OCI-LY1 (cell line): ENCODE measurements around the gene LETM1.

Experiments
- H2AFZ ChIP-seq: fragments of 200-600 bp; sonication (generic), shearing (Covaris generic); 2 replicates; pipeline ENCODE4 v1.6.0; 2014; ENCODE audit warnings: antibody characterized with exemption, mild to moderate bottlenecking, low read length
- H3F3A ChIP-seq: fragments of 200-600 bp; sonication (generic), shearing (Covaris generic); 2 replicates; pipeline ENCODE4 v1.6.0; 2014; ENCODE audit warnings: mild to moderate bottlenecking, antibody characterized with exemption, low read length, moderate library complexity; ENCODE audit not compliant: insufficient read depth
- H3K27ac ChIP-seq: fragments of 200-600 bp; sonication (generic); 2 replicates; pipeline ENCODE4 v1.5.1; 2014; ENCODE audit warnings: low read length, mixed run types, mild to moderate bottlenecking, low read depth; ENCODE audit not compliant: poor library complexity, severe bottlenecking
- H3K27me3 ChIP-seq: fragments of 200-600 bp; sonication (generic); 2 replicates; pipeline ENCODE4 v1.6.0; 2014; ENCODE audit warnings: antibody characterized with exemption, mild to moderate bottlenecking, low read length, moderate library complexity; ENCODE audit not compliant: insufficient read depth
- H3K36me3 ChIP-seq: fragments of 200-600 bp; sonication (generic); 2 replicates; pipeline ENCODE4 v1.6.1; 2014; ENCODE audit warnings: mild to moderate bottlenecking, antibody characterized with exemption, low read length, moderate library complexity, mixed read lengths; ENCODE audit not compliant: insufficient read depth
- H3K4me1 ChIP-seq: fragments of 200-600 bp; sonication (generic); 2 replicates; pipeline ENCODE4 v1.5.1; 2014; ENCODE audit warnings: mild to moderate bottlenecking, low read length, moderate library complexity; ENCODE audit not compliant: insufficient read depth, severe bottlenecking
- H3K4me2 ChIP-seq: fragments of 200-600 bp; sonication (generic), shearing (Covaris generic); 2 replicates; pipeline ENCODE4 v1.6.1; 2014; ENCODE audit warnings: low read length
- H3K4me3 ChIP-seq: fragments of 200-600 bp; sonication (generic); 2 replicates; pipeline ENCODE4 v1.5.1; 2014; ENCODE audit warnings: low read length, low read depth, mild to moderate bottlenecking, mixed read lengths; ENCODE audit not compliant: poor library complexity, severe bottlenecking
- H3K79me2 ChIP-seq: fragments of 200-600 bp; shearing (Covaris generic); 2 replicates; pipeline ENCODE4 v1.6.1; 2016; ENCODE audit warnings: mixed run types, low read length, mixed read lengths; ENCODE audit not compliant: insufficient read depth
- H3K9ac ChIP-seq: fragments of 200-600 bp; sonication (generic), shearing (Covaris generic); 2 replicates; pipeline ENCODE4 v1.6.1; 2014; ENCODE audit warnings: mild to moderate bottlenecking, low read length, mixed read lengths
- H3K9me2 ChIP-seq: fragments of 200-600 bp; sonication (generic), shearing (Covaris generic); 2 replicates; pipeline ENCODE4 v1.6.1; 2014; ENCODE audit warnings: low read depth, mild to moderate bottlenecking, low read length, mixed read lengths
- H3K9me3 ChIP-seq: fragments of 200-600 bp; shearing (Covaris generic); 2 replicates; pipeline ENCODE4 v1.6.1; 2014; ENCODE audit warnings: low read length, mixed read lengths
- H4K20me1 ChIP-seq: fragments of 200-600 bp; sonication (generic), shearing (Covaris generic); 2 replicates; pipeline ENCODE4 v1.6.0; 2016; ENCODE audit warnings: mild to moderate bottlenecking, low read length; ENCODE audit not compliant: insufficient read depth
- EZH2 ChIP-seq: fragments of 200-600 bp; sonication (generic), shearing (Covaris generic); IDR thresholded peaks from 2 replicates; pipeline ENCODE4 v1.8.0; 2017; ENCODE audit warnings: borderline replicate concordance, mixed run types, mild to moderate bottlenecking, antibody characterized with exemption, low read length, moderate library complexity, mixed read lengths
- TF ChIP-seq, protein P1 (sequence below): fragments of 200-600 bp; sonication (generic), shearing (Covaris generic); IDR thresholded peaks from 2 replicates; pipeline ENCODE4 v1.5.1; 2017; ENCODE audit warnings: mild to moderate bottlenecking, antibody characterized with exemption, low read length, moderate library complexity, mixed read lengths

Gene LETM1

DNA sequence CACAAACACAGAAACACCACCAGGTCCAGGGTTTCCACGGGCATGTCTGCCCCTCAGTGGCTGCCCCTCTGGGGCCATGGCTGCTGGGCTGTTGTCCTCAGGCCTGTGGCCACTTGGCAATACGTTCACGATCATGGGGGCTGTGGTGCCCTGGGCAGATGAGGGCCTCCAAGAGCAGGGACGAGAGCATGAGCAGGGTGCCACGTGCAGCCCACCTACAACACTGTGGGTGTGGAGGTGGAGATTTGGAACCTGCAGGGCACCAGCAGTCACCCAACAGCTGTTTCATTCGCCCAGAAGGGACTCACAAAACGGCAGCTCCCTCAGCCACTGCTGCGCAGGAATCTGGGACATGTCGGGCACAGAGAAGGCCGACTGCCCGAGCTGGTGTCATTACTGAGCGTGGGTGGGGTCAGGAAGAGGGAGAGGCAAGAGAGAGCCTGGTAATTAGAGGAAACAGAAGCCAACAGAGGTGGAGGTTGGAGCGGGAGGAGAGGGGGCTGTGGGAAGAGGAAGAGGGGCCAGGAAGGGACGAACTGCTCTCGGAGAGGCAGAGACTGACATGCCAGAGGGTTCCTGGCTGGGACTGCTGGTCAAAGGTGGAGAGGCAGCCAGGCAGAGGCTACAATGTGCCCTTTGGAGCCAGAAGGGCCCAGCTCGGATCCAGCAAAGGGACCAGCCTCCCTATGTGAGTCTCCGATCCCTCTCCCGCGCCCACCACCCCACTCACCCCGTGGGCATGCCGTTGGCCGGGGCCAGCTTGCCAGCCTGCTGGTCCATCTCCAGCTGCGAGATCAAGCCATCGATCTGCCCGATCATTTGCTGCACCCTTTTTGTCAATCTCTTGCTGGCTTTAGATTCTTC is 39.7 kb downstream of the LETM1 start:
- Histone ChIP-seq H3K79me2 (no peaks in the 10 kb centered on the region), H3K4me1 (no peaks in the 10 kb centered on the region), H3K27me3 (no peaks in the 10 kb centered on the region), H3K36me3 (peaks cover 46% of the 10 kb centered on the region), H3K9me3 (no peaks in the 10 kb centered on the region), H4K20me1 (no peaks in the 10 kb centered on the region), H3K9ac (no peak overlapping the region), H3K9me2 (no peaks in the 10 kb centered on the region), H3F3A (no peaks in the 10 kb centered on the region), H3K4me3 (no peak overlapping the region), H3K27ac (no peak overlapping the region), H3K4me2 (no peak overlapping the region), H2AFZ (no peak overlapping the region)
- no peak for TF ChIP-seq EZH2
- TF ChIP-seq, protein P1, sequence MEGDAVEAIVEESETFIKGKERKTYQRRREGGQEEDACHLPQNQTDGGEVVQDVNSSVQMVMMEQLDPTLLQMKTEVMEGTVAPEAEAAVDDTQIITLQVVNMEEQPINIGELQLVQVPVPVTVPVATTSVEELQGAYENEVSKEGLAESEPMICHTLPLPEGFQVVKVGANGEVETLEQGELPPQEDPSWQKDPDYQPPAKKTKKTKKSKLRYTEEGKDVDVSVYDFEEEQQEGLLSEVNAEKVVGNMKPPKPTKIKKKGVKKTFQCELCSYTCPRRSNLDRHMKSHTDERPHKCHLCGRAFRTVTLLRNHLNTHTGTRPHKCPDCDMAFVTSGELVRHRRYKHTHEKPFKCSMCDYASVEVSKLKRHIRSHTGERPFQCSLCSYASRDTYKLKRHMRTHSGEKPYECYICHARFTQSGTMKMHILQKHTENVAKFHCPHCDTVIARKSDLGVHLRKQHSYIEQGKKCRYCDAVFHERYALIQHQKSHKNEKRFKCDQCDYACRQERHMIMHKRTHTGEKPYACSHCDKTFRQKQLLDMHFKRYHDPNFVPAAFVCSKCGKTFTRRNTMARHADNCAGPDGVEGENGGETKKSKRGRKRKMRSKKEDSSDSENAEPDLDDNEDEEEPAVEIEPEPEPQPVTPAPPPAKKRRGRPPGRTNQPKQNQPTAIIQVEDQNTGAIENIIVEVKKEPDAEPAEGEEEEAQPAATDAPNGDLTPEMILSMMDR = no peak

DNA sequence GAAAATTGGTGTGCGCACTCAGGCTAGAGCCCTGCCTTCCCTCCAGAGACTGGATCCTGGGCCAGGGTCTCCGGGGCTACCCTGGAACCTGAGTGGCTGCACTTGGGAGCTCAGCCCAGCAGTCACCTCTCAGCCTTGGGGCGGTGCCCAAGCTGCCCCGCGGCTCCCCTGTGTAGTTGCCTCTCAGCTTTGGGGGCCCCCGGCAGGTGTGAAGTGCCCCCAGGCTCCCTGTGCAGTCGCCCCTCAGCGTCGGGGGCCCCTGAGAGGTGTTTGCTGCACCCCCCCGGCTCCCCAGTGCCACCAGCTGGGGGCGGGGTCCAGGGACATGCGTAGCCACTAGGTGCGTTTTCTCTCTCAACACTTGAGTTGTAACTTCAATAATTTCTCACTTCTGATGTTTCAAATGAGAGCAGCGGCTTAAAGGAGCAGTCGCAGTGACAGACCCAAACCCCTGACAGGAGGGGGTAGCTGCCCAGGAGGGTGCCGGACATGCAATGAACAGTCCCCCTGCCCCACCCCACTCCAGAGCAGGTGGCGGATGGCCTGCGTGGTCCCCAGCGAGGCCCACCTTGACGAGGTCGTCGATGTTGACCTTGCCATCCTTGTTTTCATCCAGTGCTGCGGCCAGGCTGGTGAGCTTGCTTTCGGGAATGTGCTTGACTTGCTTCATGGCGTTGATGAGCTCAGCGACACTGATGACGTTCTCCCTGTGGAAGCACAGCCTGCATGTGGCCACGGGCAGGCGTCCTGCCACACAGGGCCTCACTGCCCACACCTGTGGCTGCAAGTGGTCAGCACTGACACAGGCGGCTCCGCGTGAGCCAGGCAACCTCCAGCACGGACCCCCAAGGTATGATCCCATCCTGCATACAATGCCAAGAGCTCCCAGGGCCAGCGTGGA is 40.6 kb downstream of the LETM1 start:
- H3K4me2 ChIP-seq = no peak overlapping the region
- no peaks in the 10 kb centered on the region for H3K27me3 ChIP-seq
- H3K9me2 ChIP-seq = no peaks in the 10 kb centered on the region
- H3K36me3 ChIP-seq = peaks cover 46% of the 10 kb centered on the region
- no peak overlapping the region for H3K27ac ChIP-seq
- no peak overlapping the region for H3K4me3 ChIP-seq
- no peak for TF ChIP-seq EZH2
- TF ChIP-seq, protein P1 = no peak
- H3K9me3 ChIP-seq = no peaks in the 10 kb centered on the region
- H3K9ac ChIP-seq = no peak overlapping the region
- H2AFZ ChIP-seq = no peak overlapping the region
- no peaks in the 10 kb centered on the region for H3F3A ChIP-seq
- no peaks in the 10 kb centered on the region for H4K20me1 ChIP-seq
- no peaks in the 10 kb centered on the region for H3K4me1 ChIP-seq
- no peaks in the 10 kb centered on the region for H3K79me2 ChIP-seq

DNA sequence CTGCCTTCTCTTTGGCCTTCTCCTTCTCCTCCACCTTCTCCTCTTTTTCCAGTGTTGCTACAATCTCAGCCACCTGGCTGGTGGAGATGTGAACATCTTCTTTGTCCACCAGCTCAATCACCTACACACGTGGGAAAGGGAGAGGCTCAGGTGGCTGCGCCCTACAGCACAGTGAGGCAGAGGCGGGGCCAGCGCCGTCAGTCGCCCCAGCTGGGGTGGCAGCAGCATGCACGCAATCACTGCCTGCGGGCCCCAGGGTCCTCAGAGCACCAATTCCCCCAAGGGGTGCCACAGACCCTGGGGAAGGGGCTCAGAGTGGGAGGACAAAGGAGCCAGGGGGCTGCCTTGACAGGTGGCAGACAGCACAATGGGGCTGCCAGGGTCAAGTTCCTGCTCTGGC is 41.5 kb downstream of the LETM1 start:
- Histone ChIP-seq H3F3A (no peaks in the 10 kb centered on the region), H3K79me2 (no peaks in the 10 kb centered on the region), H3K27ac (no peak overlapping the region), H3K9me2 (no peaks in the 10 kb centered on the region), H4K20me1 (no peaks in the 10 kb centered on the region), H3K27me3 (no peaks in the 10 kb centered on the region), H3K4me2 (no peak overlapping the region), H3K4me3 (no peak overlapping the region), H2AFZ (no peak overlapping the region), H3K4me1 (no peaks in the 10 kb centered on the region), H3K9ac (no peak overlapping the region), H3K9me3 (no peaks in the 10 kb centered on the region), H3K36me3 (peaks cover 39% of the 10 kb centered on the region)
- TF ChIP-seq, protein P1 = no peak
- TF ChIP-seq EZH2 = no peak
